AG04450 (cell line): ENCODE data around the gene KLHDC4. TPM values are rescaled to one million over a fixed set of nuclear protein-coding genes. Genes with fewer than 3 reads are reported as not detected.
A peak's percentile ranks its signal among the peaks of the same experiment; 100 is the strongest.

ENCODE experiments used
- CTCF ChIA-PET: fragments of 300-600, 350-600 bp; formaldehyde crosslinking; extraction: SDS; loops from one replicate; lab custom pipeline; 2022; ENCODE audit warnings: antibody characterized with exemption, inconsistent platforms; lab: Charles Lee
- POLR2A ChIA-PET: fragments of 350-600 bp; formaldehyde crosslinking; extraction: SDS; loops from one replicate; lab custom pipeline; 2021; ENCODE audit warnings: antibody characterized with exemption, inconsistent platforms; lab: Yijun Ruan, JAX
- DNase-seq: peaks from one replicate; pipeline ENCODE4 v3.0.0-alpha.2; 2011; ENCODE audit warnings: low read depth, low spot score
- H3K27ac ChIP-seq: one replicate; pipeline ENCODE4 v1.5.1; 2012; ENCODE audit warnings: low read depth, low read length, control low read depth
- H3K27me3 ChIP-seq: one replicate; pipeline ENCODE4 v1.6.0; 2012; ENCODE audit warnings: low read length; ENCODE audit not compliant: control insufficient read depth, insufficient read depth
- H3K4me3 ChIP-seq: 2 replicates; pipeline ENCODE4 v1.5.1; 2011; ENCODE audit warnings: mild to moderate bottlenecking, low read depth, low read length, control low read depth
- H3K9me3 ChIP-seq: 2 replicates; pipeline ENCODE4 v1.5.1; 2012; ENCODE audit warnings: low read length; ENCODE audit not compliant: control insufficient read depth, insufficient read depth
- polyA plus RNA-seq: library from polyadenylated mRNA; depleted of rRNA; stranded (reverse); fragments of >200 nt; gene quantifications from 2 replicates; pipeline ENCODE4 v1.2.3, GENCODE V29; 2011
- TF ChIP-seq, protein P1 (sequence below): IDR thresholded peaks from 2 replicates; pipeline ENCODE4 v1.5.1; 2011; ENCODE audit warnings: low read depth, low read length, control low read depth, inconsistent platforms

Gene KLHDC4
- polyA plus RNA-seq, 1 experiment = 9.9 TPM

DNA sequence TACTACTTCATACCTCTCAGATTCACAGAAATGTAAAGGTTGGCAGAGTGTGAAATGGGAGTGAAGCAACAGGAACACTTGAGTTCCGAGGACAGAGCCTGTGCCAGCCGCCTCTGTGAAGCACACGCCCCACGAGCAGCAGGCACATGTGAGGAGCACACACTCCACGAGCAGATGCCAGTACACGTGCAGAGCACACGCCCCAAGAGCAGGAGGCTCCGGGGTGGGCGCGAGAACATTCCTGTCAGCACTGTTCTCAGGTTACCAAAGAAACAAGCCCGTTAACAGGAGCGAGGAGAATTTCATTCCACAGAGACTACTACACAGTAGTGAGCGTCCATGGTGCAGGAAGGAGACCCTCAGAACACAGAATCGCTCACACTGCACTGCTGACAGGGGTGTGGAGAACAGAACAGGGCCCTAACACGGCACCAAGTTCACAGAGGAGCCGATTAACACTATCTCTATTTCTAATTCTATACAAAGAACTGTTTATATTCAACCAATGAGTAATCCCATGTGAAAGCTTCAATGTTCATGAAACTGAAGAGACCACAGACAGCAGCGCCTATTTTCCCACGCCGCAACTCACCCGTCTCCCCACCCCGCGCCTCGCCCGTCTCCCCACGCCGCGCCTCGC is 40.1 kb downstream of the KLHDC4 start:
- peaks cover 3% of the 10 kb centered on the region; the same call in 1 of the 2 replicates for H3K9me3 ChIP-seq
- H3K27ac ChIP-seq = no peak overlapping the region
- TF ChIP-seq, protein P1, sequence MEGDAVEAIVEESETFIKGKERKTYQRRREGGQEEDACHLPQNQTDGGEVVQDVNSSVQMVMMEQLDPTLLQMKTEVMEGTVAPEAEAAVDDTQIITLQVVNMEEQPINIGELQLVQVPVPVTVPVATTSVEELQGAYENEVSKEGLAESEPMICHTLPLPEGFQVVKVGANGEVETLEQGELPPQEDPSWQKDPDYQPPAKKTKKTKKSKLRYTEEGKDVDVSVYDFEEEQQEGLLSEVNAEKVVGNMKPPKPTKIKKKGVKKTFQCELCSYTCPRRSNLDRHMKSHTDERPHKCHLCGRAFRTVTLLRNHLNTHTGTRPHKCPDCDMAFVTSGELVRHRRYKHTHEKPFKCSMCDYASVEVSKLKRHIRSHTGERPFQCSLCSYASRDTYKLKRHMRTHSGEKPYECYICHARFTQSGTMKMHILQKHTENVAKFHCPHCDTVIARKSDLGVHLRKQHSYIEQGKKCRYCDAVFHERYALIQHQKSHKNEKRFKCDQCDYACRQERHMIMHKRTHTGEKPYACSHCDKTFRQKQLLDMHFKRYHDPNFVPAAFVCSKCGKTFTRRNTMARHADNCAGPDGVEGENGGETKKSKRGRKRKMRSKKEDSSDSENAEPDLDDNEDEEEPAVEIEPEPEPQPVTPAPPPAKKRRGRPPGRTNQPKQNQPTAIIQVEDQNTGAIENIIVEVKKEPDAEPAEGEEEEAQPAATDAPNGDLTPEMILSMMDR = no peak
- CTCF ChIA-PET = no interaction called here
- POLR2A ChIA-PET = no interaction called here
- DNase-seq = no peak
- no peak overlapping the region for H3K4me3 ChIP-seq
- no peaks in the 10 kb centered on the region for H3K27me3 ChIP-seq

DNA sequence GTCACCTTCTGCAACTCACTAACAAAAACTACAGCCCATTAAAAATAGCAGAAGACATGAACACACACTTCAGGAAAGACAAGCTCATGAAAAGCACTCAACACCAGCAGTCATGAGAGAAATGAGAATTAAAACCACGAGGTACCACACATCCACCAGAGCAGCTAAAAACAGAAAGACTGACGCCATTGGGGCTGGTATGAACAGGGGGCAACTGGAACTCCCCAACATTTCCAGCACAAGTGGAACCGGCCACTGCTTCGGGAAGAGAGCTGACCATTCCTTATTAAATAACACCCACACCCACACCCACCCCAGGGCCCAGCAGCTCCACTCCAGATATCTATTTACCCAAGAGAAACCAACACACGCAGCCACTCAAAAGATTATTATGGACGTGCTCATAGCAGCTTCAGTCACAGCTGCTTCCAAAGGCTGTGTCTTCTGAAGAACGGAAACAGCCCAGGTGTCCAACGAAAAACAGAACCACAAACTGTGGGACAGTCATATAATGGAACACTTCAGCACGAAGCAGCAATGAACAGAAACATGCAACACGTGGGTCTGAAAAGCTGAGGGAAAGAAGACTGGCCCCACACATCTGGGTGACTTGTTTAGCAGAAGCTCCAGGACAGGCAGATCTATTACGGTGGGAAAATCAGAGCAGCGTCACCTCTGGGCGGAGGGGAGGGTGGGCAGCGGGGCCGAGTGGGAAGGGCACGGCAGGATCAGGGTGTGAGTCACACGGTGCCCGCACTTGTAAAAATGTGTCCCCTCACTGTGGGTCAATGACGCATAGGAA is 41.1 kb downstream of the KLHDC4 start:
- H3K27ac ChIP-seq = no peak overlapping the region
- H3K9me3 ChIP-seq = peaks cover 3% of the 10 kb centered on the region; the same call in 1 of the 2 replicates
- TF ChIP-seq, protein P1 = no peak
- DNase-seq = no peak
- H3K27me3 ChIP-seq = no peaks in the 10 kb centered on the region
- ChIA-PET POLR2A (no interaction called here), CTCF (interaction anchor here (0.8 kb wide), 1 partner anchor 399 kb away, joined by 3 read pairs; no protein-coding TSS in a partner anchor)
- H3K4me3 ChIP-seq = no peak overlapping the region

DNA sequence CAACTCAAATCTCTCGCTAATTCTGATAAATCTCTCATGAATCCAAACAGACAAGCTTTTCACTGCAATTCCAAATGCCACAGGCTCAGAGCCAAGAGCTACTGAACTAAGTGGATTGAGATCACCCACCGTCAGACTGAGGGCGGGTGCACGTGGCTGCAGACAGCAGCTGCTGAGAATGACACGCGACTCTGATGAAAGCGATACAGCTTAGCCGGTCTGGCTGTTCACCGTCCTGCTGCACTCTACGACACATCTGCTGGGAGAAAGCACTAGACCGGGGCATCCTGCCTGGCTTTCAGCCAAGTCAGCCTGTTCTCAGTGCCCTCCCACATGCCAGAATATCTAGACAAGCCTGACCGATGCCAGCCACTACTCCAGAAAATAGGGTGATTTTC is 42.6 kb downstream of the KLHDC4 start:
- CTCF ChIA-PET = no interaction called here
- TF ChIP-seq, protein P1 = no peak
- Histone ChIP-seq H3K9me3 (peaks cover 3% of the 10 kb centered on the region; the same call in 1 of the 2 replicates), H3K27ac (peak overlapping the region; percentile 39), H3K4me3 (no peak overlapping the region), H3K27me3 (no peaks in the 10 kb centered on the region)
- DNase-seq = peak; percentile 84
- POLR2A ChIA-PET = no interaction called here

DNA sequence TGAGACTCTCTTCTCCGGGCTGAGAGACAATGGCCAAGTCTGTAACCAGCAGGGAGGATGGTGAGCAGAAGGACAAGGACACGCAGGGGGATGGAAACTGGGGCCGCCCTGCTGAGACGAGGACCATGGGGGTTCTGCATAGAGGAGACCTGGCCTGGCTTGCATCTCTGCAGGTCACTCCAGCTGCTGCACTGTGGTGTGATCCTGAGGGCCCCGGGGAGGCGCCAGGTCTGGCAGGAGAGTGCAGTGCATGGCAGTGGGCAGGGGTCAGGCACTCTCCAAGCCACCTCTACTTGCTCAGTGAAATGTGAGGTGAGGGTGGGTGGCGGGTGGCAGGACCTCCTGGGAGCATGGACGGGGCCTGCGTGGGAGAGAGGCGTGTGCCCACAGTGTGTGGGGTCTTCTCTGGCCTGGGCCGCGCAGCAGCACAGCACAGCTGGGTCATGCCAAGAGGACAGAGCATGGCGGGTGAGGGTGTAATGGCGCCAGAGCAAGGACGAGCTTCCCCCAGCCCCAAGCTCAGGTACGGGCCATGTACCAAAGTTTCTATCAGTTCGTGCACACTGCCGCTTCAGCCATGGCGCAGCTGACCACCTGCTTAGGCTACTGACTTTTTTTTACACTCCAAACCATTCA is 43.1 kb downstream of the KLHDC4 start:
- H3K4me3 ChIP-seq = no peak overlapping the region
- H3K27ac ChIP-seq = no peak overlapping the region
- TF ChIP-seq, protein P1 = no peak
- peaks cover 3% of the 10 kb centered on the region; the same call in 1 of the 2 replicates for H3K9me3 ChIP-seq
- ChIA-PET CTCF (no interaction called here), POLR2A (no interaction called here)
- no peak for DNase-seq
- H3K27me3 ChIP-seq = no peaks in the 10 kb centered on the region
